Loucy (cell line): Measurements from ENCODE around the gene SLC25A33.
"Not testable (repeated sequence)": the region's sequence is repeated elsewhere in the genome, so short reads cannot be mapped to it uniquely, and the experiment has no call there.

Experiments
- H2AFZ ChIP-seq: fragments of 200-600 bp; sonication (generic); 2 replicates; pipeline ENCODE4 v1.6.0; 2016; ENCODE audit warnings: antibody characterized with exemption, mild to moderate bottlenecking, low read length, moderate library complexity
- H3F3A ChIP-seq: fragments of 200-600 bp; 2 replicates; pipeline ENCODE4 v1.6.0; 2016; ENCODE audit warnings: antibody characterized with exemption, low read depth, mild to moderate bottlenecking
- H3K27me3 ChIP-seq: fragments of 200-600 bp; sonication (generic); 2 replicates; pipeline ENCODE4 v1.6.1; 2014; ENCODE audit warnings: low read length, mild to moderate bottlenecking; ENCODE audit not compliant: insufficient read depth, poor library complexity, severe bottlenecking
- H3K36me3 ChIP-seq: fragments of 200-600 bp; sonication (generic); 2 replicates; pipeline ENCODE4 v1.6.1; 2016; ENCODE audit warnings: low read length; ENCODE audit not compliant: insufficient read depth
- H3K4me1 ChIP-seq: fragments of 200-600 bp; sonication (generic); 2 replicates; pipeline ENCODE4 v1.5.1; 2014; ENCODE audit warnings: low read length, mild to moderate bottlenecking; ENCODE audit not compliant: insufficient read depth, poor library complexity, severe bottlenecking
- H3K4me2 ChIP-seq: fragments of 200-600 bp; sonication (generic); 2 replicates; pipeline ENCODE4 v1.6.0; 2014; ENCODE audit warnings: antibody characterized with exemption, low read length, low read depth, mild to moderate bottlenecking; ENCODE audit not compliant: poor library complexity, severe bottlenecking
- H3K4me3 ChIP-seq: fragments of 200-600 bp; sonication (generic); 2 replicates; pipeline ENCODE4 v1.5.1; 2014; ENCODE audit warnings: low read length, mild to moderate bottlenecking, mixed read lengths; ENCODE audit not compliant: poor library complexity, severe bottlenecking
- H3K79me2 ChIP-seq: fragments of 200-600 bp; sonication (generic); 2 replicates; pipeline ENCODE4 v1.6.1; 2014; ENCODE audit warnings: low read length; ENCODE audit not compliant: insufficient read depth
- H3K9ac ChIP-seq: fragments of 200-600 bp; sonication (generic); 2 replicates; pipeline ENCODE4 v1.6.0; 2014; ENCODE audit warnings: mild to moderate bottlenecking, low read depth, low read length, moderate library complexity; ENCODE audit not compliant: poor library complexity, severe bottlenecking
- H3K9me2 ChIP-seq: fragments of 200-600 bp; sonication (generic); replicated peaks from 2 replicates; pipeline ENCODE4 v1.6.1; 2016; ENCODE audit warnings: low read depth, low read length, mixed read lengths
- H3K9me3 ChIP-seq: fragments of 200-600 bp; sonication (generic); 2 replicates; pipeline ENCODE4 v1.6.1; 2014; ENCODE audit warnings: mild to moderate bottlenecking, antibody characterized with exemption, low read length, low read depth; ENCODE audit not compliant: insufficient read depth
- H4K20me1 ChIP-seq: fragments of 200-600 bp; sonication (generic); 2 replicates; pipeline ENCODE4 v1.6.0; 2014; ENCODE audit warnings: antibody characterized with exemption, low read length, mild to moderate bottlenecking; ENCODE audit not compliant: insufficient read depth, poor library complexity, severe bottlenecking
- EZH2phosphoT487 ChIP-seq: fragments of 200-600 bp; IDR thresholded peaks from 2 replicates; pipeline ENCODE4 v1.6.1; 2018; ENCODE audit warnings: antibody characterized with exemption, mild to moderate bottlenecking, moderate library complexity, borderline replicate concordance
- TF ChIP-seq, protein P1 (sequence below): fragments of 200-600 bp; sonication (generic); conservative IDR thresholded peaks from 2 replicates; pipeline ENCODE4 v1.5.1; 2014; ENCODE audit warnings: mild to moderate bottlenecking, antibody characterized with exemption, low read length

The SLC25A33 gene

DNA sequence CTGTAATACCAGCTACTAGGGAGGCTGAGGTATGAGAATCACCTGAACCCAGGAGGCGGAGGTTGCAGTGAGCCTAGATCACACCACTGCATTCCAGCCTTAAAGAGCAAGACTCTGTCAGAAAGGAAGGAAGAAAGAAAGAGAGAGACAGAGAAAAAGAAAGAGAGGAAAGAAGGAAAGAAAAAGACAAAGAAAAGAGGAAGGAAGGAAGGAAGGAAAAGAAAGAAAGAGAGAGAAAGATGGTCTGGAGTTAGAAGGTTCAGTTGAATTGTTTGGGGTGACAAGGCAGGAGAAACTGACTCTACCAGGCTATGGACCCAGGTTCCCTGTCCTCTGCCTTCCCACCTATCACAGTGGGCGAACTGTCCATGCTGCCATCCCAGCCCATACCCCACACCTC is 84.8 kb downstream of the SLC25A33 start:
- no peaks in the 10 kb centered on the region for H3K9me3 ChIP-seq
- H3K36me3 ChIP-seq: no peaks in the 10 kb centered on the region
- no peak overlapping the region for H3K9ac ChIP-seq
- no peaks in the 10 kb centered on the region for H3K9me2 ChIP-seq
- TF ChIP-seq, protein P1, sequence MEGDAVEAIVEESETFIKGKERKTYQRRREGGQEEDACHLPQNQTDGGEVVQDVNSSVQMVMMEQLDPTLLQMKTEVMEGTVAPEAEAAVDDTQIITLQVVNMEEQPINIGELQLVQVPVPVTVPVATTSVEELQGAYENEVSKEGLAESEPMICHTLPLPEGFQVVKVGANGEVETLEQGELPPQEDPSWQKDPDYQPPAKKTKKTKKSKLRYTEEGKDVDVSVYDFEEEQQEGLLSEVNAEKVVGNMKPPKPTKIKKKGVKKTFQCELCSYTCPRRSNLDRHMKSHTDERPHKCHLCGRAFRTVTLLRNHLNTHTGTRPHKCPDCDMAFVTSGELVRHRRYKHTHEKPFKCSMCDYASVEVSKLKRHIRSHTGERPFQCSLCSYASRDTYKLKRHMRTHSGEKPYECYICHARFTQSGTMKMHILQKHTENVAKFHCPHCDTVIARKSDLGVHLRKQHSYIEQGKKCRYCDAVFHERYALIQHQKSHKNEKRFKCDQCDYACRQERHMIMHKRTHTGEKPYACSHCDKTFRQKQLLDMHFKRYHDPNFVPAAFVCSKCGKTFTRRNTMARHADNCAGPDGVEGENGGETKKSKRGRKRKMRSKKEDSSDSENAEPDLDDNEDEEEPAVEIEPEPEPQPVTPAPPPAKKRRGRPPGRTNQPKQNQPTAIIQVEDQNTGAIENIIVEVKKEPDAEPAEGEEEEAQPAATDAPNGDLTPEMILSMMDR: no peak
- no peak for TF ChIP-seq EZH2phosphoT487
- H3K4me3 ChIP-seq: no peak overlapping the region
- H2AFZ ChIP-seq: no peak overlapping the region
- H3K79me2 ChIP-seq: no peaks in the 10 kb centered on the region
- no peaks in the 10 kb centered on the region for H3F3A ChIP-seq
- H3K4me1 ChIP-seq: peaks cover 4% of the 10 kb centered on the region
- no peaks in the 10 kb centered on the region for H3K27me3 ChIP-seq
- H3K4me2 ChIP-seq: no peak overlapping the region
- H4K20me1 ChIP-seq: no peaks in the 10 kb centered on the region

DNA sequence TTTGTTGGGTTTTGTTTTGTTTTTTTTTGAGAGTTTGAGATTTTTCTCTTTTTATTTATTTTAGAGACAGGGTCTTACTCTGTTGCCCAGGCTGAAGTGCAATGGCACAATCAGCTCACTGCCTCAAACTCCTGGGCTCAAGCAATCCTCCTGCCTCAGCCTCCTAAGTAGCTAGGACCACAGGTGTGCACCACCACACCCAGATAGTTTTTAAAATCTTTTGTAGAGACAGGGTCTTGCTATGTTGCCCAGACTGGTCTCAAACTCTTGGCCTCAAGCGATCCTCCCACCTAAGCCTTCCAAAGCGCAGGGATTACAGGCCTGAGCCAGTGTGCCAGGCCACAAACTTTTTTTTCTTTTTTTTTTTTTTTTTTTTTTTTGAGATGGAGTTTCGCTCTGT is 85.8 kb downstream of the SLC25A33 start:
- not testable (repeated sequence) for H3K4me1 ChIP-seq, H3K79me2 ChIP-seq, H3K36me3 ChIP-seq, H3K4me3 ChIP-seq, H3K4me2 ChIP-seq, H4K20me1 ChIP-seq, H2AFZ ChIP-seq, H3K9ac ChIP-seq, H3K27me3 ChIP-seq, H3K9me2 ChIP-seq, H3F3A ChIP-seq, H3K9me3 ChIP-seq

DNA sequence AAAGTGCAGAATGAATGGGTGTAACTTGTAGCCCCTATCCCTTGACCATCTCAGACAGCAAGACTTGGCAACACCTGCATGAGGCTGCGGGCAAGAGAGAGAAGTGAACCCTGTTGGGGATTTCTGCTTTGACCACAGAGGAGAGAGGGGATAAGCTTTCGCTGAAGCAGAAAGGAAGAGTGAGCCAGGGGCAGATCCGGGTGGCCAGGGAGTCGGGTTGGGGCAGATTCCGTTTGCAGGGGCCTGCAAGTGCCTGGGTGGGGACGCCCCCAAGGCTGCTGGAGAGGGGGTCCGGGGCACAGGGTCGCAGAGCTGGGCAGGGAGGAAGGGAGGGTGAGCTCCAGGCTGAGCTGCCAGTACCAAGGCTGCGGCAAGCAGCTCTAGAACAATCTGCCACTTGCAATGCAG is 86.9 kb downstream of the SLC25A33 start:
- TF ChIP-seq, protein P1: no peak
- no peak for TF ChIP-seq EZH2phosphoT487
- Histone ChIP-seq H3K9ac (no peak overlapping the region), H3K79me2 (no peaks in the 10 kb centered on the region), H3K9me2 (no peaks in the 10 kb centered on the region), H3K4me3 (no peak overlapping the region), H2AFZ (peak overlapping the region; percentile 86; the same call in 1 of the 2 replicates), H3K4me1 (peaks cover 4% of the 10 kb centered on the region), H3F3A (no peaks in the 10 kb centered on the region), H3K27me3 (no peaks in the 10 kb centered on the region), H3K36me3 (no peaks in the 10 kb centered on the region), H3K9me3 (no peaks in the 10 kb centered on the region), H3K4me2 (peak overlapping the region; percentile 70), H4K20me1 (no peaks in the 10 kb centered on the region)

DNA sequence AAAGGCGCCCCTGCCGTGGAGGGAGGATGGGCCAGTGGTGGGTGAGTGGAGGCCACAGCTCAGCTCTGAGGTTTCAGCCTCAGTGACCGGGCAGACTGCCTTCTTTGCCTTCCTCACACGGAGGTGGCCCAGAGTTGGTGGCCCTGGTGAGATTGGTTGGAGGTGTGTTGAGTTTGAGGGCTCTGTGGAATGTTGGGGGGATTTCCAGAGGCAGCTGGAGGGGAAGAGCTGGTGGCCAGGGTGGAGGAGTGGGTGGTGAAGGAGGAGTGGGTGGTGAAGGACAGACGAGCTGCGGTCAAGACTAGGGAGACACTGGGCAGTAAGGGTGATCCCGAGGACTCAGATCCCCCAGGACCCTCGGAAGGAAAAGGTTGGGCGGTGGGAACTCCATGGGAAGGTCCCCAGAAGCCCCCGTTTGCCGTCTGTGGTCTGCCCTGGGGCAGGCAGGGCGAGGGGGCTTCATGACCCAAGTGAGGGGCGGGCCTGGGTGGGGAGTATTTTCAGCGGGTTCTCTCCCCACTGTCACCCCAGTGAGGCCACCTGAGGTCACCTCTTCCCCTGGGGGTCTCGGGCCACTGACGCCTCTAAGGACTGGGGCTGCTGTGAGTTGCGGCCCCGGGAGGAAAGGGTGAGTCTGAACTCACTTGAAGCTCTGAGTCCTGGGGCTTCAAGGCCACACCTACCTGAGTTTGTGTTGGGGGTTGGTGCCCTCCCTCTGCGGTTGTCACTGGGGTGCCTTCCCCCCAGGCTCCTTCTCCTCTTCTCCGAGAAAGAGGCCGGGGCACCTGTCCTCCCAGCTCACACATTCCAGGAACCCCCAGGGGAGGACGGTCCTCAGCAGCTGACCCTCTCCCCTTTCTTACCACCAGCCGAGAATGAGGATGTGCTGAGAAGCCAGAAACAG is 89.5 kb downstream of the SLC25A33 start:
- Histone ChIP-seq H2AFZ (no peak overlapping the region), H3K9ac (no peak overlapping the region), H3K4me3 (no peak overlapping the region), H3F3A (no peaks in the 10 kb centered on the region), H4K20me1 (no peaks in the 10 kb centered on the region), H3K79me2 (no peaks in the 10 kb centered on the region), H3K36me3 (no peaks in the 10 kb centered on the region), H3K9me3 (no peaks in the 10 kb centered on the region), H3K4me1 (peaks cover 4% of the 10 kb centered on the region), H3K27me3 (no peaks in the 10 kb centered on the region), H3K4me2 (no peak overlapping the region), H3K9me2 (no peaks in the 10 kb centered on the region)
- TF ChIP-seq, protein P1: no peak
- no peak for TF ChIP-seq EZH2phosphoT487
